Suprapubic skin (tissue), 4 donors: ENCODE measurements around the gene SPAG16. TPM values are rescaled to one million over a fixed set of nuclear protein-coding genes. Genes with fewer than 3 reads are reported as not detected.

Experiments
- DNase-seq, 2 donors: peaks; one replicate each; pipeline ENCODE4 v3.0.0-alpha.2; 2019; ENCODE audit warnings: low spot score in 2 of 2
- H3K27ac ChIP-seq: fragments of 200-600 bp; sonication (generic); one replicate; pipeline ENCODE4 v1.5.1; 2019
- H3K27me3 ChIP-seq: fragments of 200-600 bp; sonication (generic); one replicate; pipeline ENCODE4 v1.5.1; 2019
- H3K36me3 ChIP-seq: fragments of 200-600 bp; sonication (generic); one replicate; pipeline ENCODE4 v1.5.1; 2019
- H3K4me1 ChIP-seq: fragments of 200-600 bp; sonication (generic); one replicate; pipeline ENCODE4 v1.5.1; 2019
- H3K4me3 ChIP-seq: fragments of 200-600 bp; sonication (generic); one replicate; pipeline ENCODE4 v1.5.1; 2019; ENCODE audit warnings: mild to moderate bottlenecking
- H3K9me3 ChIP-seq: fragments of 200-600 bp; sonication (generic); one replicate; pipeline ENCODE4 v1.5.1; 2019
- CTCF ChIP-seq, 2 donors: fragments of 200-600 bp in 1 of 2; fragments of 450-650 bp in 1 of 2; sonication (generic) in 1 of 2; IDR thresholded peaks; one replicate each; pipeline ENCODE4 v1.5.1; 2016 to 2019; ENCODE audit warnings: antibody characterized with exemption in 2 of 2, mild to moderate bottlenecking in 1 of 2, moderate library complexity in 1 of 2
- EP300 ChIP-seq: sonication (generic); formaldehyde crosslinking; IDR thresholded peaks from one replicate; pipeline ENCODE4 v1.6.1; 2017; ENCODE audit warnings: antibody characterized with exemption
- POLR2A ChIP-seq, 2 donors: fragments of 450-650 bp; IDR thresholded peaks; one replicate each; pipeline ENCODE4 v1.6.1; 2017; ENCODE audit warnings: antibody characterized with exemption in 2 of 2, mild to moderate bottlenecking in 2 of 2, moderate library complexity in 2 of 2
- POLR2AphosphoS5 ChIP-seq, 3 donors: sonication (generic); formaldehyde crosslinking; IDR thresholded peaks; one replicate each; pipeline ENCODE4 v1.6.1; 2017; ENCODE audit warnings: antibody characterized with exemption in 3 of 3
- WGBS: methylation state at CpG from one replicate; pipeline ENCODE4 v1.1.5; 2018; 5-methylcytosine and 5-hydroxymethylcytosine counted together
- total RNA-seq, 4 donors: library from RNA; depleted of rRNA; stranded (reverse); fragments of >200 nt; gene quantifications; one replicate each; pipeline ENCODE4 v1.1.0, GENCODE V29; 2016

SPAG16 gene
- total RNA-seq, 4 donors from 2014 or later, result 17.5 to 31.4 (median 22.0) TPM

DNA sequence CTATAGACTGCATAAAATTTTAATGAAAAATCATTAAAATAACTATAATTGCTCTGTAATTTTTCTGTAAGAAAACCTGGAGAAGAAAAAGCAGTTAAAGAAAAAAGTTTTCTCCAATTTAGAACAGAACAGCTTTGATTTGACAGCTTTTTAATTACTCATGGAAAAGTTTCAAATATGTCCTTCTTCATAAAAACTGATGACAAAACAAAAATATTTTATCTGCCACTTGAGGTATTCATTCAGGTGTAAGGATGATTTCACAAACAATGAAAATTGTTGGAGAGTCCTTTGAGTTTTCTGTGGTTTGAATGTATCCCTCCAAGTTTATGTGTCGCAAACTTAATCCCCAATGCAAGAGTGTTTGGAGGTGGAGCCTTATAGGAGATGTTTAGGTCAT lies 824.3 kb downstream of the SPAG16 start:
- Histone ChIP-seq H3K9me3 (no peaks in the 10 kb centered on the region), H3K27ac (no peak overlapping the region), H3K4me3 (no peak overlapping the region), H3K4me1 (no peaks in the 10 kb centered on the region), H3K36me3 (no peaks in the 10 kb centered on the region), H3K27me3 (no peaks in the 10 kb centered on the region)
- 85% methylated on average over 1 of the region's 1 CpG for WGBS
- DNase-seq, result no peak
- TF ChIP-seq POLR2AphosphoS5 (IDR thresholded peaks at IDR 0.05) (no peak), POLR2A (IDR thresholded peaks at IDR 0.05) (no peak)

DNA sequence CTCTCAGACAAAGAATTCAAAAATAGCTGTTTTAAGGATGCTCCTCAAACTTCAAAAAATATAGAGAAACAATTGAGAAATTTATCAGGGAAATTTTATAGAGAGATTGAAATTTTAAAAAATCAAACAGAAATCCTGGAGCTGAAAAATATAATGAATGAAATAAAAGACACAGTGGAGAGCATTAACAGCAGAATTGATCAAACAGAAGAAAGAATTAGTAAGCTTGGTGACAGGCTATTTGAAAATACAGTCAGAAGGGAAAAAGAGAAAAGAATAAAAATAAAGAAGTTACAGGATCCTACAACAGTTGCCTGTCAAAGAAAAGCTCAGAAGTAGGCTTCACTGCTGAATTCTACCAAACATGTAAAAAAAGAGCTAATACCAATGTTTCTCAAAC lies 832.8 kb downstream of the SPAG16 start:
- no peak overlapping the region for H3K4me3 ChIP-seq
- TF ChIP-seq EP300 (no peak), CTCF (IDR thresholded peaks at IDR 0.05) (no peak), POLR2A (IDR thresholded peaks at IDR 0.05) (no peak), POLR2AphosphoS5 (IDR thresholded peaks at IDR 0.05) (no peak)
- no peak overlapping the region for H3K27ac ChIP-seq
- DNase-seq, result no peak
- H3K27me3 ChIP-seq, result no peaks in the 10 kb centered on the region
- H3K9me3 ChIP-seq, result peaks cover 13% of the 10 kb centered on the region
- H3K36me3 ChIP-seq, result no peaks in the 10 kb centered on the region
- no peaks in the 10 kb centered on the region for H3K4me1 ChIP-seq

GRCh38 chr2:214126135-214126534 lies 841.9 kb downstream of the SPAG16 start:
- Histone ChIP-seq H3K9me3 (no peaks in the 10 kb centered on the region), H3K27me3 (no peaks in the 10 kb centered on the region), H3K4me3 (no peak overlapping the region), H3K4me1 (no peaks in the 10 kb centered on the region), H3K36me3 (no peaks in the 10 kb centered on the region), H3K27ac (no peak overlapping the region)
- TF ChIP-seq POLR2A (IDR thresholded peaks at IDR 0.05), result no peak
- TF ChIP-seq CTCF (IDR thresholded peaks at IDR 0.05), result no peak
- no peak for TF ChIP-seq EP300
- TF ChIP-seq POLR2AphosphoS5 (IDR thresholded peaks at IDR 0.05), result no peak
- WGBS, result 70% methylated on average over 6 of the region's 6 CpGs
- DNase-seq, result no peak

GRCh38 chr2:214127170-214127569 lies 842.9 kb downstream of the SPAG16 start:
- Histone ChIP-seq H3K36me3 (no peaks in the 10 kb centered on the region), H3K4me3 (no peak overlapping the region), H3K4me1 (no peaks in the 10 kb centered on the region), H3K27me3 (no peaks in the 10 kb centered on the region), H3K9me3 (no peaks in the 10 kb centered on the region), H3K27ac (no peak overlapping the region)
- TF ChIP-seq EP300 (no peak), POLR2AphosphoS5 (IDR thresholded peaks at IDR 0.05) (no peak), CTCF (IDR thresholded peaks at IDR 0.05) (no peak)
- DNase-seq, result no peak

- DNase-seq, result peak in 1 of 2 donors; percentile 75
- Histone ChIP-seq H3K27me3 (no peaks in the 10 kb centered on the region), H3K9me3 (no peaks in the 10 kb centered on the region), H3K27ac (no peak overlapping the region), H3K4me1 (no peaks in the 10 kb centered on the region), H3K4me3 (no peak overlapping the region), H3K36me3 (no peaks in the 10 kb centered on the region)
- TF ChIP-seq POLR2AphosphoS5 (IDR thresholded peaks at IDR 0.05) (no peak), EP300 (no peak), CTCF (IDR thresholded peaks at IDR 0.05) (no peak), POLR2A (IDR thresholded peaks at IDR 0.05) (no peak)
- 25% methylated on average over 1 of the region's 1 CpG for WGBS
Measured at GRCh38 chr2:214127571-214127970, 843.3 kb downstream of the SPAG16 start.

DNA sequence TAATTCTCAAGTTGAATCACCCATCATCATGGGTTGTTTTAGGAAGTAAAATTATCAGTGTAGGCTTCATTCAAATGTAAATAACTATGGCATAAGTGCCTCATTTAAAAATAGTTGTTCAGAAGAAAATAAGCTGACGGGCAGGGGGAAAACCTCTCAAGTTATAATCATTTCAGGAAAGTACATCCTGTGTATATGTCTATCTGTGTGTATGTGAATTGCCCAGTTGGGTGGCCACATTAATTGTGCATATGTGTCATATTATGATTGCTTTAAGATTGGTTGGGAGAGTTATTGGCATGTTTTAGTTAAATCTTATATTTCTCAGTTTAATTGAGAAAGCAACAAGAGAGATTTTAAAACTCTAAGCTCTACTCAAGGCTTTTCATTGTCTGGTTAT lies 843.8 kb downstream of the SPAG16 start:
- Histone ChIP-seq H3K27me3 (no peaks in the 10 kb centered on the region), H3K36me3 (no peaks in the 10 kb centered on the region), H3K9me3 (no peaks in the 10 kb centered on the region), H3K27ac (no peak overlapping the region), H3K4me1 (no peaks in the 10 kb centered on the region), H3K4me3 (no peak overlapping the region)
- 77% methylated on average over 1 of the region's 1 CpG for WGBS
- DNase-seq, result no peak
- TF ChIP-seq POLR2A (IDR thresholded peaks at IDR 0.05) (no peak), CTCF (IDR thresholded peaks at IDR 0.05) (no peak), POLR2AphosphoS5 (IDR thresholded peaks at IDR 0.05) (no peak), EP300 (no peak)
